ENCODE measurements around the gene CACNA2D3. TPM values are rescaled to one million over a fixed set of nuclear protein-coding genes. Genes with fewer than 3 reads are reported as not detected.

The CACNA2D3 gene
- total RNA-seq, 2 donors from 2014 or later = not detected

GRCh38 chr3:54744291-54744690 lies 621.9 kb downstream of the CACNA2D3 start:
- no peak for ATAC-seq (replicated peaks)
- H3K27me3 Mint-ChIP-seq = no peaks in the 10 kb centered on the region
- H3K9me3 Mint-ChIP-seq = peaks cover 9% of the 10 kb centered on the region
- H3K4me3 Mint-ChIP-seq = no peak overlapping the region
- H3K4me1 Mint-ChIP-seq = no peaks in the 10 kb centered on the region
- H3K36me3 Mint-ChIP-seq (ENCODE audit: low read depth) = no peaks in the 10 kb centered on the region
- H3K27ac Mint-ChIP-seq = no peak overlapping the region

DNA sequence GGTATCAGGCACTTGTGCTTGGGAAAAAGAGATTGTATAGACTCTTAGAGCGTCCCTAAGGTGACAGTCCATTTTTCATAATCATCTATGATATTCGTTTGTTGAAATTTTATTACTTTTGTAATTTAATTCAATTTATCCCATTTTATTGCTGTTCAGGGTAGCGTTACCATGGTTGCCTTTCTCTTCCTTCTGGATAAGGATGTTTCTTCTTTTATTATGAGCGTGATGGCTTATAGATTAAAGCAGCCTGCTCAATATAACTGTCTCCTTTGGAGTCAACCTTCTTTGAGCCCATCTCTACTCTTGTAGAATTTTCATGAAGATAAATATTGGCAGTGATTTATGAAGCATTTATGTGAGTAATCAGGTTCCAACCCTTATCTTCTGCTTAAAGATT lies 623.5 kb downstream of the CACNA2D3 start:
- no peaks in the 10 kb centered on the region for H3K36me3 Mint-ChIP-seq (ENCODE audit: low read depth)
- no peak for ATAC-seq (replicated peaks)
- H3K4me1 Mint-ChIP-seq = no peaks in the 10 kb centered on the region
- peaks cover 9% of the 10 kb centered on the region for H3K9me3 Mint-ChIP-seq
- no peaks in the 10 kb centered on the region for H3K27me3 Mint-ChIP-seq
- no peak overlapping the region for H3K4me3 Mint-ChIP-seq
- no peak overlapping the region for H3K27ac Mint-ChIP-seq

DNA sequence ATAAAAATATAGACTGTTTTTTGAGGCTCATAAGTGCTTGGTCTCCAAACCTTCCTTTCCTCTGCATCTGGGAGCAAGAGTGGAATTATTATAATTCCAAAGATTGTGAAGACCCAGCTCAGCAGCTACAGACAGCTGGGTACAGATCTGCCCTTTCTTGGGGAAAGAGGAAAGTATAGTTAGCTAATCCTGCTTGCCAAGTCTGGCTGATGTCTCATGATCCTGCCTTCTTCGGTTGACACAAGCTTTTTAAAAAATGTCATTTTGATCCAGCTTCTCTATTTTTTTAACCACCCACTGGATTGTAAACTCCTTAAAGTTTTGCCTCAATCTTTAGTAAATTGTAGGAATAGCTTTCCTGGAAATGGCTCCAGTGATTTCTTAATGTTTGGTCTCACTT lies 624.4 kb downstream of the CACNA2D3 start:
- H3K36me3 Mint-ChIP-seq (ENCODE audit: low read depth) = no peaks in the 10 kb centered on the region
- no peak overlapping the region for H3K4me3 Mint-ChIP-seq
- no peaks in the 10 kb centered on the region for H3K4me1 Mint-ChIP-seq
- H3K9me3 Mint-ChIP-seq = peaks cover 9% of the 10 kb centered on the region
- no peaks in the 10 kb centered on the region for H3K27me3 Mint-ChIP-seq
- no peak overlapping the region for H3K27ac Mint-ChIP-seq
- ATAC-seq (replicated peaks) = no peak

GRCh38 chr3:54755756-54756155 lies 633.4 kb downstream of the CACNA2D3 start:
- no peak overlapping the region for H3K27ac Mint-ChIP-seq
- H3K9me3 Mint-ChIP-seq = no peaks in the 10 kb centered on the region
- peaks cover 5% of the 10 kb centered on the region for H3K27me3 Mint-ChIP-seq
- no peaks in the 10 kb centered on the region for H3K4me1 Mint-ChIP-seq
- no peak for ATAC-seq (replicated peaks)
- no peak overlapping the region for H3K4me3 Mint-ChIP-seq
- no peaks in the 10 kb centered on the region for H3K36me3 Mint-ChIP-seq (ENCODE audit: low read depth)

- no peak for ATAC-seq (replicated peaks)
- H3K9me3 Mint-ChIP-seq = no peaks in the 10 kb centered on the region
- no peaks in the 10 kb centered on the region for H3K4me1 Mint-ChIP-seq
- no peaks in the 10 kb centered on the region for H3K36me3 Mint-ChIP-seq (ENCODE audit: low read depth)
- no peak overlapping the region for H3K4me3 Mint-ChIP-seq
- peaks cover 5% of the 10 kb centered on the region for H3K27me3 Mint-ChIP-seq
- H3K27ac Mint-ChIP-seq = no peak overlapping the region
Measured at GRCh38 chr3:54756330-54756731, 634.0 kb downstream of the CACNA2D3 start.

DNA sequence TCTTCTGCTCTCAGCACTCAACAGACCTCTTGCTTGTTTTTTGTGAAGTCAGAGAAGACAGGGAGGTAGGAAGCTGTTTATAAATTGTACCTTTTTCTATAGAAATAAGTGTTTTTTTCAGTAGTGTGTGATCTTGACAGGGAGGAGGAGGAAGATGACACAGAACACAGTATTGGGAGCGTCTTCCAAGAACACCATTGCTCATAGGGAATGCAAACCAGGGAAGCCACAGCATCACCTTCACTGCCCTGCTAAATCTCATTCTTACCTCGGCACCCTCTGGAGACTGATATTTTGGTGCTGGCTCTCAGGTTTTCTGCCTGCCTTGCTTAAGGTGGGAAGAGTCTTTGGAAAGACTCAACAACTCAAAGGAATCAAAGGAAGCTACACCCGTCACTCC lies 636.1 kb downstream of the CACNA2D3 start:
- Mint-ChIP-seq H3K4me1 (no peaks in the 10 kb centered on the region), H3K9me3 (no peaks in the 10 kb centered on the region), H3K27ac (no peak overlapping the region), H3K27me3 (peaks cover 5% of the 10 kb centered on the region), H3K4me3 (no peak overlapping the region), H3K36me3 (ENCODE audit: low read depth) (no peaks in the 10 kb centered on the region)
- ATAC-seq (replicated peaks) = no peak

GRCh38 chr3:54759166-54759565 lies 636.8 kb downstream of the CACNA2D3 start:
- peaks cover 5% of the 10 kb centered on the region for H3K27me3 Mint-ChIP-seq
- no peaks in the 10 kb centered on the region for H3K36me3 Mint-ChIP-seq (ENCODE audit: low read depth)
- no peak overlapping the region for H3K4me3 Mint-ChIP-seq
- ATAC-seq (replicated peaks) = no peak
- no peaks in the 10 kb centered on the region for H3K9me3 Mint-ChIP-seq
- no peaks in the 10 kb centered on the region for H3K4me1 Mint-ChIP-seq
- H3K27ac Mint-ChIP-seq = no peak overlapping the region

DNA sequence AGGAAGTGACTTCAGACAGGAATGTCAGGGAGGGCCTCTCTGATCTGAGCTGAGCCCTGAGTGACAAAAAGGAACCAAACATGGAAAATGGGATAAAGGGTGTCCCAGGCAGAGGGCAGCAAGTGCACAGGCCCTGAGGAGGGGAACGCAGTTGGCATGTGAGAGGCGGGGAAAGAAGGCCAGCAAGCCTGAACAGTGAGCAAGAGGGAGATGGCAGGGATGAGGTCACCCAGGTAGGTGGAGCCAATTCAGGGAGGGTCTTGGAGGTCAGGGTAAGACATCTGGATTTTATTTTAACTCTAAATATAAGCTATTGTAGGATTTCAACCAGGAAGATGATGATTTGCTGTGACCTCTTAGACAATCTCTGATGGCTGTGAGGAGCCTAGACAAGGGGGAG lies 637.8 kb downstream of the CACNA2D3 start:
- no peak overlapping the region for H3K27ac Mint-ChIP-seq
- H3K4me1 Mint-ChIP-seq = no peaks in the 10 kb centered on the region
- peaks cover 5% of the 10 kb centered on the region for H3K27me3 Mint-ChIP-seq
- H3K9me3 Mint-ChIP-seq = no peaks in the 10 kb centered on the region
- H3K36me3 Mint-ChIP-seq (ENCODE audit: low read depth) = no peaks in the 10 kb centered on the region
- no peak for ATAC-seq (replicated peaks)
- H3K4me3 Mint-ChIP-seq = no peak overlapping the region

GRCh38 chr3:54761637-54762036 lies 639.3 kb downstream of the CACNA2D3 start:
- no peak for ATAC-seq (replicated peaks)
- Mint-ChIP-seq H3K9me3 (no peaks in the 10 kb centered on the region), H3K4me1 (no peaks in the 10 kb centered on the region), H3K27ac (no peak overlapping the region), H3K27me3 (peaks cover 5% of the 10 kb centered on the region), H3K4me3 (no peak overlapping the region), H3K36me3 (ENCODE audit: low read depth) (no peaks in the 10 kb centered on the region)

DNA sequence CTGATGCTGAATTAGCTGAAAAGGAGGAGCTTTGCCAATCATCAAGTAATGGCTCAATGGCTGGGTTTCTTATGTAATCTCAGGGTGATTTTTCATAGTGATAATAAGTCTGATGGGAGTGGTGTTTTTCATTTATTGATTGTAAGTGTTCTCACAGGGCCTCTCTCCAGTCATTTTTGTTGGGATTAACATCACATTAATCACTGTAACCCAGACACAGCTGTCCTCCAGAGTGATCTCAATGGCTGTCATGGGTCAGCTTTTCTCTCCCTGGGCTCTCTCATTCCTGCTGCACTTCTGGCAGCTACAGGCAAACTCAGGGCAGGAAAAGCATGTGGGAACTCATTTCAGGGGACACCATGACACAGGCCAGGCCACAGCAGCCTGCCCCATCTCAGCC lies 642.6 kb downstream of the CACNA2D3 start:
- no peak overlapping the region for H3K27ac Mint-ChIP-seq
- ATAC-seq (replicated peaks) = no peak
- H3K9me3 Mint-ChIP-seq = no peaks in the 10 kb centered on the region
- H3K4me1 Mint-ChIP-seq = no peaks in the 10 kb centered on the region
- no peak overlapping the region for H3K4me3 Mint-ChIP-seq
- H3K27me3 Mint-ChIP-seq = peaks cover 5% of the 10 kb centered on the region
- no peaks in the 10 kb centered on the region for H3K36me3 Mint-ChIP-seq (ENCODE audit: low read depth)

DNA sequence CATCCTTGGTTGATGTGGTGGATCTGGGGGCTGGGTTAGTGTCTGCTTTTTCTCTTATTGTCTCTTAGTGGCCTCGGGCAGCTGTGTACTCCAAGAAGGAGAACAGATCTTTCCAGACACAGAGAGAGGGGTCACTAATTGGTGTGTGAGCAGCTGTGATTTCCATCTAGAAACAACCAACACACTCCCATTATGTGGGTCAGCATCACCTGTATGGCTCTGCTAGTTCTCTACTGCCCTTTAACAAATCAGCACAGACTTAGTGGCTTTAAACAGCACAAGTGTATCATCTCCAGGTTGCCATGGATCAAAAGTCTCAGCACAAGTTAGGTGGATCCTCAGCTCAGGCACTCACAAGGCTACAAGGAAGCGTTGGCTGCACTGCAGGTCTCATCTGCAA lies 648.7 kb downstream of the CACNA2D3 start:
- H3K27me3 Mint-ChIP-seq = peaks cover 4% of the 10 kb centered on the region

DNA sequence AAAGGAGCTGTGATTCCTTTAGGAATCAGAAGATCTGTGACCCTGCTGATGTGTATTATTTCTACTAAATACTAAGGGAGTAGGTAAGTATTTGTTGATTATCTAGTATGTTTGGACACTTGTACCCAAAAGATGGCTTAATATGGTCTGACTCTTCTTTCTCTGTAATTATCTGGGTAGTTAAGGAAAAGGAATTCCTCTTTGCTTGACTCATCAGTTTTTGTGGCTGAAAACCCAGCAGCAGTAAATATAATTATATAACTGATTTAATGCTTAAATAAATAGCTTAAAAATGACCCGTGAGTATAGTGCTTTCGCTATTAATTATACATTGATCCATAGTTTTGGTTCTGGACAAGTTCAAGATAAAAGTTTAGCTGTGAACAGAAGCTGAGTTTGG lies 649.7 kb downstream of the CACNA2D3 start:
- no peak for ATAC-seq (replicated peaks)
- peaks cover 4% of the 10 kb centered on the region for H3K9me3 Mint-ChIP-seq
- no peak overlapping the region for H3K4me3 Mint-ChIP-seq
- H3K4me1 Mint-ChIP-seq = no peaks in the 10 kb centered on the region
- H3K27ac Mint-ChIP-seq = no peak overlapping the region
- H3K27me3 Mint-ChIP-seq = peaks cover 4% of the 10 kb centered on the region
- H3K36me3 Mint-ChIP-seq (ENCODE audit: low read depth) = no peaks in the 10 kb centered on the region

More for the DNA sequence above, 648.7 kb downstream of the CACNA2D3 start:
- Mint-ChIP-seq H3K9me3 (peaks cover 4% of the 10 kb centered on the region), H3K27ac (no peak overlapping the region), H3K36me3 (ENCODE audit: low read depth) (no peaks in the 10 kb centered on the region), H3K4me1 (no peaks in the 10 kb centered on the region), H3K4me3 (no peak overlapping the region)
- no peak for ATAC-seq (replicated peaks)

DNA sequence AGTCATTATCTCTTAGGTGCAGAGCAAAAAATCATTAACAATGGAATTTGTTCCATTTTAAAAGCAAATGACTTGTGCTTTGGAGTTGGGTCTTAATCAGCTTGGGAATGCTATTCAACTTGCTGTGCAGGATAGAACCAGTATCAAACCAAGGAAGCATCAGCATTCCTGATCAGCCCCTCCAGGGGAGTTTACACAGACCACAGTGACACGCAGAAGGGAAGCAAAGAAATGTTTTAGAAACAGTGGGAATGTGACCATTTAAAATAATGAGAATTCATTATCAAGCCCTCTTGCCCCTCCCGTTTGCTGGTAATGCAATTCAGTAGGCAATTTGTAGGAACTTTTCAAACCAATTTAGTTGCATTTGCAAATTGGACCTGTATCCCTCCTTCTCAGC lies 650.4 kb downstream of the CACNA2D3 start:
- Mint-ChIP-seq H3K27ac (no peak overlapping the region), H3K4me3 (no peak overlapping the region), H3K9me3 (peaks cover 4% of the 10 kb centered on the region), H3K4me1 (no peaks in the 10 kb centered on the region), H3K36me3 (ENCODE audit: low read depth) (no peaks in the 10 kb centered on the region), H3K27me3 (peaks cover 4% of the 10 kb centered on the region)
- no peak for ATAC-seq (replicated peaks)

GRCh38 chr3:54773271-54773670 lies 650.9 kb downstream of the CACNA2D3 start:
- H3K4me1 Mint-ChIP-seq = no peaks in the 10 kb centered on the region
- no peaks in the 10 kb centered on the region for H3K36me3 Mint-ChIP-seq (ENCODE audit: low read depth)
- peaks cover 4% of the 10 kb centered on the region for H3K27me3 Mint-ChIP-seq
- H3K9me3 Mint-ChIP-seq = peaks cover 4% of the 10 kb centered on the region
- ATAC-seq (replicated peaks) = no peak
- no peak overlapping the region for H3K27ac Mint-ChIP-seq
- H3K4me3 Mint-ChIP-seq = no peak overlapping the region

DNA sequence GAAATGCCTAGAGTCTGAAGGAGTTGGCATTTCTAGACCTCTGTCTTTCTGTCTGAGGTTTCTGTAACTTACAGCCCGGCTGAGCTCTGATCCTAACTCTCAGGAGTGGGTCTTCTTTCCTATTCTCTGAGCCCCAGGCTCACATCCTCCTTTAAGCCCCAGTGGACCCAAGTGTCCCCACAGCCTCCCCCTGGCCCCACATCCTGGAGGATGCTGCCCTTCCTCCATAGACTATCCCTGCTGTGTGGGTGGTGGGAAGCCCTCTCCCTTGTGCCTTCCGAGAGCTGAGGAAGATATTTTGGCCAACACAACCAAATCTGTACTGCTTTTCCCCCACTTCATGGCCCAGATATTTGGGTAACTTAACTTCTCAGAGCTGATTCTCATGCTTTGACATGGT lies 654.2 kb downstream of the CACNA2D3 start:
- no peak overlapping the region for H3K27ac Mint-ChIP-seq
- H3K9me3 Mint-ChIP-seq = peaks cover 4% of the 10 kb centered on the region
- no peak for ATAC-seq (replicated peaks)
- H3K27me3 Mint-ChIP-seq = peaks cover 8% of the 10 kb centered on the region
- H3K4me1 Mint-ChIP-seq = no peaks in the 10 kb centered on the region
- no peaks in the 10 kb centered on the region for H3K36me3 Mint-ChIP-seq (ENCODE audit: low read depth)
- no peak overlapping the region for H3K4me3 Mint-ChIP-seq

DNA sequence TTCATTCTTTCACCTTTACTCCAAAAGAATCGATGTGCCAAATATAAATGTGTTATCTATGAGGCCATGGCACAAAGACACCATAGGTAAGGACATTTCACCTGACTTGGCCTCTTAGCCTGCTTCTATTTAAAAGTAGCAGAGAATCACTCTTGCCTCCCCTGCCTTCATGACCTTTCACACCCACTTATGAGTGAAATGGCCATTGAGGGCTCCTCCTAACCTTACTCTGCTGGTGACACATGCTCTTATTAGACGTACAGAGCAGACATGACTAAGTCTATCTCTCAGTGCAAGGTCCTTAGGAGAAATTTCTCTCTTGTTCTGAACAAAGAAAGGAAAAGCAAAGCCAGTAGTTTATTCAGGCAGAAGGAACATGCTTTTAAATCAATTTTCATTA lies 654.8 kb downstream of the CACNA2D3 start:
- Mint-ChIP-seq H3K27me3 (peaks cover 8% of the 10 kb centered on the region), H3K4me1 (no peaks in the 10 kb centered on the region), H3K36me3 (ENCODE audit: low read depth) (no peaks in the 10 kb centered on the region), H3K27ac (no peak overlapping the region), H3K4me3 (no peak overlapping the region), H3K9me3 (peaks cover 4% of the 10 kb centered on the region)
- ATAC-seq (replicated peaks) = no peak

All from activated T-helper 17 cell treated with anti-CD3 and anti-CD28 coated beads, Interleukin-2, amount 50 U/mL, for 72 hours (primary cell).